B cell (primary cell): ENCODE results near the gene TSHZ1. TPM values are rescaled to one million over a fixed set of nuclear protein-coding genes. Genes with fewer than 3 reads are reported as not detected.

Experiments used
- ATAC-seq: fragments of 200-7000 bp; cut with Tn5 transposase; one replicate; pipeline ENCODE4 v1.10.0; 2021; ENCODE audit warnings: low read depth, mild to moderate bottlenecking, moderate number of reproducible peaks, moderate library complexity
- CTCF ChIA-PET: fragments of 350-600 bp; sonication (Branson Sonifier 250); formaldehyde crosslinking; loops from one replicate; lab custom pipeline; 2021; ENCODE audit warnings: antibody characterized with exemption, inconsistent platforms; lab: Charles Lee
- POLR2A ChIA-PET: fragments of 350-600 bp; sonication (Branson Sonifier 250); formaldehyde crosslinking; loops from one replicate; lab custom pipeline; 2021; ENCODE audit warnings: antibody characterized with exemption; lab: Charles Lee
- DNase-seq: peaks from one replicate; pipeline ENCODE4 v3.0.0; 2013
- H2AFZ ChIP-seq: 2 replicates; pipeline ENCODE4 v1.6.1; 2012; ENCODE audit warnings: mild to moderate bottlenecking, low read depth, low read length; ENCODE audit not compliant: insufficient read depth, poor library complexity, severe bottlenecking
- H3K27ac ChIP-seq, 2 donors: 1 replicate in 1 of 2; 2 replicates in 1 of 2; pipeline ENCODE4 v1.5.1; 2012 to 2013; ENCODE audit warnings: low read length in 2 of 2, mild to moderate bottlenecking in 2 of 2, moderate library complexity in 1 of 2
- H3K27me3 ChIP-seq, 4 experiments: fragments of 200-600 bp in 1 of 4; sonication (generic) in 1 of 4; replicated peaks in 1 of 4; 1 replicate in 2 of 4; 2 replicates in 2 of 4; pipeline versions ENCODE4 v1.6.1 to v1.7.0; 2013 to 2016; ENCODE audit warnings: low read length in 3 of 4, mild to moderate bottlenecking in 2 of 4, mixed read lengths in 1 of 4, moderate library complexity in 1 of 4; ENCODE audit not compliant: insufficient read depth in 4 of 4, control insufficient read depth in 3 of 4; ENCODE audit errors: control extremely low read depth in 1 of 4
- H3K36me3 ChIP-seq, 2 experiments: replicated peaks in 1 of 2; 1 replicate in 1 of 2; 2 replicates in 1 of 2; pipeline versions ENCODE4 v1.6.1 to v1.7.1; 2013; ENCODE audit warnings: low read length in 1 of 2; ENCODE audit not compliant: insufficient read depth in 2 of 2, control insufficient read depth in 1 of 2; ENCODE audit errors: control extremely low read depth in 1 of 2, extremely low read depth in 1 of 2
- H3K4me1 ChIP-seq, 2 donors: fragments of 200-600 bp in 1 of 2; sonication (generic) in 1 of 2; 1 replicate in 1 of 2; 2 replicates in 1 of 2; pipeline versions ENCODE4 v1.5.1 to v1.6.1; 2013 to 2017; ENCODE audit warnings: low read length in 2 of 2; ENCODE audit not compliant: control insufficient read depth in 2 of 2, insufficient read depth in 2 of 2
- H3K4me2 ChIP-seq: replicated peaks from 2 replicates; pipeline ENCODE3; 2012; ENCODE audit warnings: mild to moderate bottlenecking, low read depth, low read length; ENCODE audit not compliant: poor library complexity, severe bottlenecking
- H3K4me3 ChIP-seq, 5 experiments: fragments of 200-600 bp in 1 of 5; sonication (generic) in 1 of 5; 1 replicate in 3 of 5; 2 replicates in 2 of 5; pipeline versions ENCODE4 v1.5.1 to v1.7.0; 2011 to 2016; ENCODE audit warnings: low read length in 4 of 5, mild to moderate bottlenecking in 4 of 5, low read depth in 2 of 5, control low read depth in 1 of 5, moderate library complexity in 1 of 5; ENCODE audit not compliant: insufficient read depth in 1 of 5; ENCODE audit errors: control extremely low read depth in 1 of 5, extremely low read depth in 1 of 5
- H3K79me2 ChIP-seq: fragments of 200-600 bp; sonication (generic); one replicate; pipeline ENCODE4 v1.6.0; 2016; ENCODE audit warnings: low read length; ENCODE audit not compliant: control insufficient read depth, insufficient read depth
- H3K9ac ChIP-seq: fragments of 200-600 bp; sonication (generic); 2 replicates; pipeline ENCODE4 v1.6.1; 2017; ENCODE audit warnings: mild to moderate bottlenecking, low read length, moderate library complexity
- H3K9me3 ChIP-seq, 3 donors: one replicate each; pipeline versions ENCODE4 v1.6.1 to v1.7.1; 2013; ENCODE audit warnings: low read length in 2 of 3; ENCODE audit not compliant: control insufficient read depth in 2 of 3, insufficient read depth in 1 of 3; ENCODE audit errors: control extremely low read depth in 1 of 3
- H4K20me1 ChIP-seq: 2 replicates; pipeline ENCODE4 v1.6.0; 2012; ENCODE audit warnings: mild to moderate bottlenecking, low read length; ENCODE audit not compliant: insufficient read depth, control insufficient read depth, poor library complexity, severe bottlenecking
- H3K27ac Mint-ChIP-seq: one replicate; pipeline ENCODE4 v1.8.0; 2021; ENCODE audit warnings: mixed read lengths
- H3K27me3 Mint-ChIP-seq: one replicate; pipeline ENCODE4 v1.8.0; 2021; ENCODE audit warnings: mixed read lengths
- H3K4me1 Mint-ChIP-seq: one replicate; pipeline ENCODE4 v1.8.0; 2021; ENCODE audit warnings: mixed read lengths
- H3K4me3 Mint-ChIP-seq: one replicate; pipeline ENCODE4 v1.8.0; 2021; ENCODE audit warnings: mixed read lengths
- H3K9me3 Mint-ChIP-seq: one replicate; pipeline ENCODE4 v1.8.0; 2022; ENCODE audit warnings: mixed read lengths; ENCODE audit not compliant: insufficient read depth
- EZH2 ChIP-seq: IDR thresholded peaks from 2 replicates; pipeline ENCODE4 v1.6.1; 2012; ENCODE audit warnings: borderline replicate concordance, low read depth, mild to moderate bottlenecking, moderate library complexity, low read length; ENCODE audit not compliant: insufficient read depth, poor library complexity, severe bottlenecking
- WGBS: methylation state at CpG from one replicate; pipeline ENCODE4 v1.1.5; 2013; ENCODE audit warnings: missing lambda C conversion rate; ENCODE audit not compliant: insufficient coverage; 5-methylcytosine and 5-hydroxymethylcytosine counted together
- intact Hi-C: fragments of 100-400 bp; cut with micrococcal nuclease; formaldehyde crosslinking; loops from one replicate; pipeline ENCODE4 v1.10.0; 2022
- polyA plus RNA-seq: library from polyadenylated mRNA; depleted of rRNA; stranded (reverse); fragments of >200 nt; gene quantifications from 2 replicates; pipeline ENCODE4 v1.2.3, GENCODE V29; 2012
- total RNA-seq, 2 donors: library from RNA; stranded (reverse); fragments of 120-200 nt in 1 of 2; gene quantifications; 1 replicate in 1 of 2; 2 replicates in 1 of 2; pipeline versions ENCODE4 v1.2.3 to v1.2.4, GENCODE V29; 2013 to 2022
- TF ChIP-seq, protein P1 (sequence below): fragments of 200-600 bp; IDR thresholded peaks from one replicate; pipeline ENCODE4 v1.8.0; 2022; ENCODE audit warnings: antibody characterized with exemption, mild to moderate bottlenecking

The TSHZ1 gene
- total and polyA plus RNA-seq, 2 donors (not counting 1 experiment from before 2014, with no cell fraction given): 5.3 to 9.8 TPM

DNA sequence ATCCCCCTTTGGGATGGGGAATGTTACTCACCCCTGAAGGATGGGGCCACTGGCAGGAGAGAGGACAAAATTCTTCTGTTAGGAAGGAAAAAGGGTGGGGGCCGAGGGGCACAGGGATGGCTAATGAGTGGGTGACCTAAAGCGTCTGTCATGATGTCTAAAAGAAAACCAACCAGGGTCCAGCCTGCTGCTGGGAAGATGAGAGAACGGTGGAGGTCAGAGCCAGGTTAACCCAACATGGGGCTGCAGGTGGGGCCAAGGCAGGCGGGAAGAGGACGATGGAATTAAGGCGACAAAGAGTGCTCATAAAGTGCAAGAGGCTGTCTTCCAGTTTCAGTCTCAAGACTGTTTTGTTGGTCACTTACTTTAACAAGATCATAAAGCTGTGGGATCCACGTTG, 126.8 kb downstream of the TSHZ1 start:
- no peak for ATAC-seq
- Histone ChIP-seq H3K79me2 (no peaks in the 10 kb centered on the region), H3K36me3 (no peaks in the 10 kb centered on the region), H3K9ac (no peak overlapping the region), H2AFZ (no peak overlapping the region), H3K4me3 (no peak overlapping the region), H3K4me1 (no peaks in the 10 kb centered on the region), H3K27me3 (no peaks in the 10 kb centered on the region), H3K9me3 (no peaks in the 10 kb centered on the region), H3K4me2 (no peak overlapping the region), H3K27ac (no peak overlapping the region), H4K20me1 (no peaks in the 10 kb centered on the region)
- intact Hi-C loops: no loop called here
- Mint-ChIP-seq H3K4me1 (no peaks in the 10 kb centered on the region), H3K27me3 (no peaks in the 10 kb centered on the region), H3K4me3 (no peak overlapping the region), H3K9me3 (no peaks in the 10 kb centered on the region), H3K27ac (no peak overlapping the region)
- ChIA-PET POLR2A (no interaction called here), CTCF (no interaction called here)
- TF ChIP-seq, protein P1, sequence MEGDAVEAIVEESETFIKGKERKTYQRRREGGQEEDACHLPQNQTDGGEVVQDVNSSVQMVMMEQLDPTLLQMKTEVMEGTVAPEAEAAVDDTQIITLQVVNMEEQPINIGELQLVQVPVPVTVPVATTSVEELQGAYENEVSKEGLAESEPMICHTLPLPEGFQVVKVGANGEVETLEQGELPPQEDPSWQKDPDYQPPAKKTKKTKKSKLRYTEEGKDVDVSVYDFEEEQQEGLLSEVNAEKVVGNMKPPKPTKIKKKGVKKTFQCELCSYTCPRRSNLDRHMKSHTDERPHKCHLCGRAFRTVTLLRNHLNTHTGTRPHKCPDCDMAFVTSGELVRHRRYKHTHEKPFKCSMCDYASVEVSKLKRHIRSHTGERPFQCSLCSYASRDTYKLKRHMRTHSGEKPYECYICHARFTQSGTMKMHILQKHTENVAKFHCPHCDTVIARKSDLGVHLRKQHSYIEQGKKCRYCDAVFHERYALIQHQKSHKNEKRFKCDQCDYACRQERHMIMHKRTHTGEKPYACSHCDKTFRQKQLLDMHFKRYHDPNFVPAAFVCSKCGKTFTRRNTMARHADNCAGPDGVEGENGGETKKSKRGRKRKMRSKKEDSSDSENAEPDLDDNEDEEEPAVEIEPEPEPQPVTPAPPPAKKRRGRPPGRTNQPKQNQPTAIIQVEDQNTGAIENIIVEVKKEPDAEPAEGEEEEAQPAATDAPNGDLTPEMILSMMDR: no peak
- no peak for TF ChIP-seq EZH2
- WGBS: 89% methylated on average over 7 of the region's 7 CpGs
- no peak for DNase-seq

DNA sequence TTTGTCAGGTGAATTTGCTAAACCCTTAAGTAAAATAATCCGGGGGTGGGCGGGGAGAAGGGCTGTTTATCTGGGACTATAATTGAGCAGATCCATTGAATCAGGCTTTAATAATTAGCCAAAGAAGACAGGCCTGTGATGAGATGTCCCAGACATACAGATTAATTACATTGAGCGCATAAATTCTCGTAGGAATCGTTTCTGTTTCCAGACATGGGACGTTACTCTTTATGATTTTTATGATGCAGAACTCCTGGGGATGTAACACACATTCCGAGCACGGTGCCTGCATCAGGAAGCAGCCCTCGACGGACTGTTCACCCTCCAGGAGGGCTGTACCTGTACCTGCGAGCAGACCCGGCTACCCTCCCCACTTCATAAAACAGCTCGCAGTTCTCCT, 128.0 kb downstream of the TSHZ1 start:
- no peak overlapping the region for H3K4me2 ChIP-seq
- ChIA-PET POLR2A (no interaction called here), CTCF (no interaction called here)
- no peaks in the 10 kb centered on the region for H3K9me3 ChIP-seq
- ATAC-seq (no peak), DNase-seq (no peak)
- no peaks in the 10 kb centered on the region for H3K79me2 ChIP-seq
- no peak overlapping the region for H3K9ac ChIP-seq
- no peaks in the 10 kb centered on the region for H3K9me3 Mint-ChIP-seq
- intact Hi-C loops: no loop called here
- no peak overlapping the region for H3K4me3 ChIP-seq
- H3K4me1 Mint-ChIP-seq: no peaks in the 10 kb centered on the region
- no peaks in the 10 kb centered on the region for H3K27me3 Mint-ChIP-seq
- no peak overlapping the region for H3K27ac ChIP-seq
- no peak for TF ChIP-seq EZH2
- TF ChIP-seq, protein P1: no peak
- H3K4me3 Mint-ChIP-seq: no peak overlapping the region
- no peak overlapping the region for H2AFZ ChIP-seq
- no peak overlapping the region for H3K27ac Mint-ChIP-seq
- no peaks in the 10 kb centered on the region for H3K36me3 ChIP-seq
- no peaks in the 10 kb centered on the region for H3K27me3 ChIP-seq
- no peaks in the 10 kb centered on the region for H3K4me1 ChIP-seq
- 91% methylated on average over 7 of the region's 13 CpGs for whole genome bisulfite sequencing
- no peaks in the 10 kb centered on the region for H4K20me1 ChIP-seq

Other genes with a start within 250 kb of the TSHZ1 start
- gene PTGR3, start 1.7 kb upstream of the TSHZ1 start, total RNA-seq: 30.2 and 32.6 TPM in 2 replicates
- 20.5 and 27.5 TPM in 2 replicates for gene PTGR3, start 1.7 kb upstream of the TSHZ1 start, polyA plus RNA-seq
- gene SMIM21, start 216.9 kb downstream of the TSHZ1 start, total RNA-seq: not detected in 2 replicates
- not detected in 2 replicates for gene SMIM21, start 216.9 kb downstream of the TSHZ1 start, polyA plus RNA-seq